ENCODE data around the gene FANCI. TPM values are rescaled to one million over a fixed set of nuclear protein-coding genes. Genes with fewer than 3 reads are reported as not detected.
A peak's percentile ranks its signal among the peaks of the same experiment; 100 is the strongest.

FANCI gene
- total RNA-seq, 1 donor from 2014 or later, result 66.8 TPM

DNA sequence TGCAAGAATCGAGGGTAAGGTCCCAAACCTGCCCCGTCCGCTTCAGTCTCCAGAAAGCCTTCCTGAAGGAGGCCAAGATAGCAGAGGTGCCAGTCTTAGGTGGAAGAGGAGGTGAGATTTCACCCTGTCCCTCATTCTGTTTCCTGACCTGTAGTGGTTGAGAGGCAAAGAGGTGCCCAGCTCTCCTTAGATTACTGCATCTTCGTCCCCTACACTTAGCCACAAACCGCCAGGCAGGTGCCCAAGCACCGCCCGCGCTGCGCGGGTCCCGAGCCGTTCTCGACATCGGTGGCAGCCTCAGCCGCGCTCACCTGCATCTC lies 114.6 kb downstream of the FANCI start:
- no peak for DNase-seq (ENCODE audit: extremely low spot score, unreplicated experiment)
- H3K27me3 Mint-ChIP-seq, result peaks cover 89% of the 10 kb centered on the region
- H3K27ac Mint-ChIP-seq, result no peak overlapping the region
- no peaks in the 10 kb centered on the region for H3K36me3 Mint-ChIP-seq
- no peaks in the 10 kb centered on the region for H3K9me3 Mint-ChIP-seq
- H3K4me3 Mint-ChIP-seq, result peak overlapping the region; percentile 86
- H3K4me1 Mint-ChIP-seq (ENCODE audit: unreplicated experiment), result no peaks in the 10 kb centered on the region
- TF ChIP-seq, protein P1, sequence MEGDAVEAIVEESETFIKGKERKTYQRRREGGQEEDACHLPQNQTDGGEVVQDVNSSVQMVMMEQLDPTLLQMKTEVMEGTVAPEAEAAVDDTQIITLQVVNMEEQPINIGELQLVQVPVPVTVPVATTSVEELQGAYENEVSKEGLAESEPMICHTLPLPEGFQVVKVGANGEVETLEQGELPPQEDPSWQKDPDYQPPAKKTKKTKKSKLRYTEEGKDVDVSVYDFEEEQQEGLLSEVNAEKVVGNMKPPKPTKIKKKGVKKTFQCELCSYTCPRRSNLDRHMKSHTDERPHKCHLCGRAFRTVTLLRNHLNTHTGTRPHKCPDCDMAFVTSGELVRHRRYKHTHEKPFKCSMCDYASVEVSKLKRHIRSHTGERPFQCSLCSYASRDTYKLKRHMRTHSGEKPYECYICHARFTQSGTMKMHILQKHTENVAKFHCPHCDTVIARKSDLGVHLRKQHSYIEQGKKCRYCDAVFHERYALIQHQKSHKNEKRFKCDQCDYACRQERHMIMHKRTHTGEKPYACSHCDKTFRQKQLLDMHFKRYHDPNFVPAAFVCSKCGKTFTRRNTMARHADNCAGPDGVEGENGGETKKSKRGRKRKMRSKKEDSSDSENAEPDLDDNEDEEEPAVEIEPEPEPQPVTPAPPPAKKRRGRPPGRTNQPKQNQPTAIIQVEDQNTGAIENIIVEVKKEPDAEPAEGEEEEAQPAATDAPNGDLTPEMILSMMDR (conservative IDR thresholded peaks at IDR 0.05), result no peak

DNA sequence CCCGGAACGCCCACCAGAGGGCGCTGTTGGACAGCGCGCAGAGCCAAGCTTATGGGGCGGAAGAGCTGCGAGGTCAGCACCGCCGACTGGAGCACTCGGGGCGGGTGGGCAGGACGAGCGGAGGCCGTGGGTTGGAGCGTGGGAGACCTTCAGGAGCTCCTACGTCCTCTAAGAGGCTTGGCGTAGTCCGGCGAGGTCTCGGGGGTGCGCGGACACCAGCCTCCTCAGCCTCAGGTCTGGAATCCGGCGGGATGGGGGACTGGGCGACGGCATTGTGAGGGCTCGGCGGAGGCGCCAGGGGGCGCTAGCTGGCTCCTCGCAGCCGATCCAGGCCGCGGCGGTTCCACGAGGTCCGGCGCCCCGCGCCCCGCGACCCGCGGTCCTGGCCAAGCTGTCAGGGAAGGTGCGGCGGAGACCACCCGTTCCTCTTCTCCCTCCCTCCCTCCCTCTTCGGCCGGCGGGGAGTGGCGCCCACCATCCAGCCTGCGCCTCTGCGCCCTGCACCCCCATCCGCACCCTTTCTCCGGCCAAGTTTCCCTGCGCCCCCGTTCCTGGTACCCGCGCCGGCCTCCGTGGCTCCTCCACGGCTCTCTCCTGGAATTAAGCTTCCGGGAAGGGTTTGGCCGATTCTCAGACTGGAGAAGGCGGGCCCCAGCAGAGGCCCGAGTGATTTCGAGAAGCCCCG lies 115.1 kb downstream of the FANCI start:
- DNase-seq (ENCODE audit: extremely low spot score, unreplicated experiment), result peak; percentile 86
- Mint-ChIP-seq H3K27ac (no peak overlapping the region), H3K4me1 (ENCODE audit: unreplicated experiment) (no peaks in the 10 kb centered on the region), H3K27me3 (peaks cover 89% of the 10 kb centered on the region), H3K4me3 (peak overlapping the region; percentile 86), H3K9me3 (no peaks in the 10 kb centered on the region), H3K36me3 (no peaks in the 10 kb centered on the region)
- TF ChIP-seq, protein P1 (conservative IDR thresholded peaks at IDR 0.05), result peak; percentile 97

DNA sequence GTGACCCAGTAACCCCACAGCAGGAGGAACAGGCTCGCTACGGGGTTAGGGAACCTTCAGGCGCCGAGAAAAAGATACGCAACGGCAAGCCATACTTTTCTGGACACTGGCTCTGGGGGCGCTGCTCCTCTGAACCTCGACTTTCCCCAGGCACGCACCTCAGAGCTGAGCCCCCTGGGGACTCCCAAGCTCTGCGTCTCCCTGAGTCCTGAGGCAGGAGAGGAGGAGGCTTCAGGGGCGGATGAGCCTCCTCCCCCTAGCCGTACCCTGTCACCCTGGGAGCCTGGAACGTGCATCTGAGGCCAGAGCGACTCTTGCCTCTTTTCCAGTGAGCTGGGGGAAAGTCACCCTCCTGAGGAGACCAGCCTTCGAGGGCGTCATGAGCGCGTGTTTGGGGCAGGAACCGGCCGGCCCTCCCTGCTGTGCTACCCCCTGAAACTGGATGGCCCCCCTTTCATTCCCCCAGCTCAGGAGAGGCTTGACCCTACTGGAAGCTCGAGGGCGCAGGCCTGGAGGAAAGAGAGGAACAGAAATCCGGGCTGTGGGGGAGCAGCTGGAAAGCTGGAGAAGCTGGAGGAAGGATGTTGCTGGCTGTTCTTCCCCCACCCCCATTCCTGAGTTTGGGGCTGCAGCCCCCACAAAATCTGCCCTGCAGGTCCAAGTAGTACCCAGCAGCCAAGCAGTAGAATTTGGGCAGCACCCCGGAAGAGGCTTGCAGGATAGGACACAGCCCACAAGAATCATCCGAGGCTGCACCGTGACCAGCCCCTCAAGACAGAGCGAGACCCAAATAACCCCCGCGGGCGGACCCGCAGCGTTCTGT lies 115.9 kb downstream of the FANCI start:
- Mint-ChIP-seq H3K27me3 (peaks cover 91% of the 10 kb centered on the region), H3K27ac (no peak overlapping the region), H3K36me3 (no peaks in the 10 kb centered on the region), H3K9me3 (no peaks in the 10 kb centered on the region), H3K4me1 (ENCODE audit: unreplicated experiment) (no peaks in the 10 kb centered on the region), H3K4me3 (peak overlapping the region; percentile 28)
- TF ChIP-seq, protein P1 (conservative IDR thresholded peaks at IDR 0.05), result no peak
- DNase-seq (ENCODE audit: extremely low spot score, unreplicated experiment), result no peak

DNA sequence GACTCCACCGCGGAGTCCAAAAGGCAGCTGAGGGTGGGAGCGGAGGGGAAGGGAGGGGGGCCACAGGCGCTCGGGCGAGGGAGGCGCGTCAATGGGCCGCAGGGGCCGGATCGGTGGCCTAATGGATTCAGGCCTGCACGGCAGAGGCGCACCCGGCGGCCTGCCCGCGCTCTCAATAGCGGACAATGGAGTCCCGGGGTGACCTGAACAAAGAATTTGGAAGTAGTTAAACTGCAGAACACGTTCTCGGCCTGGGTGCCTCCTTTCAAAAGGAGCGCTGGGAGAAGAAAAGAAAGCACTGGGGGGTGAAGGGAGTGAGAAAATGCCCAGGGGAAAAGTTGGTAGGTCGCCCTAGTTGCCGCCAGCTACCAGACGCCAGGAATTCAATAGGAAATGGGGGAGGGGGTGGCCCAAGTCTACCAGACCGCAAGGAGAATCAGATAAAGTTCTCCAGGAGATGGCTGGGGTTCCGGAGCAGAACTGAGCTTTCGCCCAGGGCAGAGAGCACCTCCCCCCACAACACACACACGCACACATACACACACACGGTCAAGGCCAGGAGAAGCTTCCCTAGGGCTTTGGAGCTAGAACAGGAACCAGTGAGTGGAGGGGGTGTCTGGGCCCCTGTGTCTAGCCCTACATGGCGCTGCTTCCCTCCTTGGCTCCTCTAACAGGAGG lies 116.7 kb downstream of the FANCI start:
- H3K36me3 Mint-ChIP-seq, result no peaks in the 10 kb centered on the region
- TF ChIP-seq, protein P1 (conservative IDR thresholded peaks at IDR 0.05), result no peak
- DNase-seq (ENCODE audit: extremely low spot score, unreplicated experiment), result no peak
- no peak overlapping the region for H3K27ac Mint-ChIP-seq
- H3K4me1 Mint-ChIP-seq (ENCODE audit: unreplicated experiment), result no peaks in the 10 kb centered on the region
- H3K9me3 Mint-ChIP-seq, result no peaks in the 10 kb centered on the region
- peaks cover 92% of the 10 kb centered on the region for H3K27me3 Mint-ChIP-seq
- peak overlapping the region; percentile 57 for H3K4me3 Mint-ChIP-seq

DNA sequence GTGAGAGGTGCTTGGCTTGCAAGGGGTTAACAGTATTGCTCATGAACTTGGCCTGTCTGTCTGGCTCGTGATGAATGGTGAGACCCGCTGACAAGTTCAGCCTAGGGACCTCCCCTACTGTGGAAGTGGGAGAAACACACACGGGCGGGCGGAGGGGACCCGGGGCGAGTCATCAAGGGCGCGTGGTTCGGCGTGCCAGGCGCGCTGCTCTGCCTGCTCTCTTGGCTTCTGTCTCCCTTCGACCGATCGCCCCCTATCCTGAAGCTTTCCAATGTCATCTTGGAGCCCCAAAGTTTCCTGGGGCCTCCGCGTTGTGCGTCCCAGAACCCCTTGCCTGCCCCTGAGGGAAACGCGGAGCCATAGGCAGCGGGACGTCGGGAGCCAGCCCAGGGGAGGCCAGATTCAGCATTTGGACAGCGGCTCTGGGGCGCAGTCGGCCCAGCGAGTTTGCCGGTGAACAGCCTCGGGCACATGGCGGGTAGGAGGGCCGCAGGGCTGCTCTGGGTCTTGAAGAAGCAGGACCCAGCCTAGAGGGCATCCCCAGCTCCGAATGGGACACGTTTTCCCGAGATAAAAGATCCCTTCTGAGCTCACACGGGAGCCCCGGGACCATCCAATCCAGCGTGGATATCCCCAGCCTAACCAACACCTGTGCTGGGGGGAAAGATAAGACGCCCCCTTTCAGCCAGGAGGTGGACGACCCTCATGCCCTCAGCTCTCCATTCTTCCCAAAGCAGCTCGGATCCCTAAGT lies 117.8 kb downstream of the FANCI start:
- TF ChIP-seq, protein P1 (conservative IDR thresholded peaks at IDR 0.05), result no peak
- no peaks in the 10 kb centered on the region for H3K9me3 Mint-ChIP-seq
- H3K4me3 Mint-ChIP-seq, result peak overlapping the region; percentile 53
- H3K27ac Mint-ChIP-seq, result no peak overlapping the region
- H3K4me1 Mint-ChIP-seq (ENCODE audit: unreplicated experiment), result no peaks in the 10 kb centered on the region
- DNase-seq (ENCODE audit: extremely low spot score, unreplicated experiment), result peak; percentile 84
- no peaks in the 10 kb centered on the region for H3K36me3 Mint-ChIP-seq
- H3K27me3 Mint-ChIP-seq, result peaks cover 93% of the 10 kb centered on the region
